Subcutaneous adipose tissue (tissue), 4 donors: ENCODE data around the gene FOXD1. TPM values are rescaled to one million over a fixed set of nuclear protein-coding genes. Genes with fewer than 3 reads are reported as not detected.

Experiments used
- total RNA-seq, 4 donors: library from RNA; depleted of rRNA; stranded (reverse); fragments of >200 nt; gene quantifications; one replicate each; pipeline ENCODE4 v1.1.0, GENCODE V29; 2016
- TF ChIP-seq, protein P1 (sequence below): fragments of 450-650 bp; IDR thresholded peaks from one replicate; pipeline ENCODE4 v1.5.1; 2016; ENCODE audit warnings: low read depth, mild to moderate bottlenecking, control low read depth, antibody characterized with exemption, moderate library complexity

Gene FOXD1
- total RNA-seq, 4 donors from 2014 or later: 0.22 TPM; not detected in 3

DNA sequence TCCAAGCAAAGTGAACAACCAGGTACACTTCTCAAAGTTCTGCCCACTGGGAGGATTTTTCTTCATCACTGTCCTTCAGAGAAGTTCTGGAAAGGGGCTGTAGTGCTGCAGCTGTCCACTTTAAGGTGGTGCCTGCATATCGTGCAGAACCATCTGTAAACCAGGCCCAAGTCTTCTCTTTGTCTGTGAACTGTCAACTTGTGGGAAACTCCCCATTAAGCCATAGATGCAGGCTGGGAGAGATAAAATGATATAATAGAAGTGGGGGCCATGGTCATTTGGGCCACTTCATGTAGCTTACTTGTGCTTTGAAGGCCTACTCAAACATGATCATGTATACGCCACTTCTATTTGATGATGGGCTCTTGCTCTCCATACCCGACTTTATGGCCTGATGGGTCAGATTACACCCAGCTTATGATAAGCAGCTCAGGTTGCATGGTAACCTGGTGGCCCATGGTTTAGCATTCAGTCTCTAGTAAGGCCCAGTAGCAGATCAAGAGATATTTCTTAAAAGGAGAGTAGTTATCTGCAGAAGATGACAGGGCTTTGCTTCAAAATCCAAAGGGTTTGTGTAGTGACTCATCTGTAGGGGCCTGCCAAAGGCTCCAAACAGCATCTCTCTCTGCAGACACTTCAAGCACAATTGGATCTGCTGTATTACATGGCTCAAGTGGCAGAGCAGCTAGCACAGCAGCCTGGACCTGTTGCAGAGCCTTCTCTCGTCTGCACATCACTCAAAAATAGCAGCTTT, 34.0 kb upstream of the FOXD1 start:
- TF ChIP-seq, protein P1, sequence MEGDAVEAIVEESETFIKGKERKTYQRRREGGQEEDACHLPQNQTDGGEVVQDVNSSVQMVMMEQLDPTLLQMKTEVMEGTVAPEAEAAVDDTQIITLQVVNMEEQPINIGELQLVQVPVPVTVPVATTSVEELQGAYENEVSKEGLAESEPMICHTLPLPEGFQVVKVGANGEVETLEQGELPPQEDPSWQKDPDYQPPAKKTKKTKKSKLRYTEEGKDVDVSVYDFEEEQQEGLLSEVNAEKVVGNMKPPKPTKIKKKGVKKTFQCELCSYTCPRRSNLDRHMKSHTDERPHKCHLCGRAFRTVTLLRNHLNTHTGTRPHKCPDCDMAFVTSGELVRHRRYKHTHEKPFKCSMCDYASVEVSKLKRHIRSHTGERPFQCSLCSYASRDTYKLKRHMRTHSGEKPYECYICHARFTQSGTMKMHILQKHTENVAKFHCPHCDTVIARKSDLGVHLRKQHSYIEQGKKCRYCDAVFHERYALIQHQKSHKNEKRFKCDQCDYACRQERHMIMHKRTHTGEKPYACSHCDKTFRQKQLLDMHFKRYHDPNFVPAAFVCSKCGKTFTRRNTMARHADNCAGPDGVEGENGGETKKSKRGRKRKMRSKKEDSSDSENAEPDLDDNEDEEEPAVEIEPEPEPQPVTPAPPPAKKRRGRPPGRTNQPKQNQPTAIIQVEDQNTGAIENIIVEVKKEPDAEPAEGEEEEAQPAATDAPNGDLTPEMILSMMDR: no peak

DNA sequence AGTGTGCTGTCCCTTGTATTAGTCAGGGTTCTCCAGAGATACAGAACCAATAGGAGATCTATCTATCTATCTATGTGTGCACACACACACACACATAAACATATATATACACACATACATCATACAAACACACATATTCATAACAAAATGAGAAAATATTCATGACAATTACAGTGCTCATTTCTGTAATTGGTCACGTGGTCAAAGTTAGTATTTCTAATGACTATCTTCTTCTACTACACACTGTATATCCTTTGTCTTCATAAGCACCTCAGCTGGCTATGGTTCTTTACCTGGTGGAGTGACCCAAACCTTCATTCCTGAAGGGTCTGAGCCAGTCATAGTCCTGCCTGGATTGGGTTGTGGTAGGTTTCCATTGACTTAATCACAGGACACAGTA, 31.9 kb upstream of the FOXD1 start:
- TF ChIP-seq, protein P1: no peak

DNA sequence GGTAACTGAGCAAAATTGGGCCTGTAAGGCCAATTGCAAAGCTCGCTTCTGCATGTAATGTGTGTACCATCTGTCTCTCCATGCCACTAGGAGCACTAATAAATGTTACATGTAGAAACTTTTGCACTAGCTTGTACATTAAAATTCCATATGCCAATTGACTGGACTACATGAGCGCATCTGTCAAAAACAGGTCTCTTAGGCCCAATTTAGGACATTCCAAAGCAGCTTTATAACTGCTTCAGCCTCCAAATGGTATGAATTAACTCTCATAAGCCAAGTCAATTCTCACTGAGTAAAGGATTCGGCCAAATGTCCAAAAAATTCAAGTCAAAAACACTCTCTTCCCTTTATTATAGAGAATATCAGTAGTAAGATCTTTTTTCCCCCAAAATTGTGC, 23.5 kb upstream of the FOXD1 start:
- TF ChIP-seq, protein P1: no peak

DNA sequence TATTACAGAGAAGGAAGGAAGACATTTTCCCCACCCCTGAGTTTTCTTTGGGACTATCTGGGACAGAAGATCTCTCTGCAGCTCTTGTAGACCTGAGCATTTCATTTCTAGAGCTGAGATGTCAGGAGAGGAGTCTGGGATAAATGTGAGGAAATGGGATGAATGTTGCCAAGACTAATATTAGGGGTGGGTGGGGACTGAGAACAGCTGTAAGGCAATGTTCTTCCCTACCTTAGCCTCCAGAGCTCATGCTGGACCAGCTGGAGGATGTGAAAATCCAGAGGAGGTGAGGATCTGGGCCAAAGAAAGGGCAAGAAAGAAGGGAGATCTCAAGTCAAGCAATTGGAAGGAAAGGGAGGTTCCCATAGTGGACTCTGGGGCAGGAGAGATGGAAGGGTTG, 23.1 kb upstream of the FOXD1 start:
- TF ChIP-seq, protein P1: no peak

DNA sequence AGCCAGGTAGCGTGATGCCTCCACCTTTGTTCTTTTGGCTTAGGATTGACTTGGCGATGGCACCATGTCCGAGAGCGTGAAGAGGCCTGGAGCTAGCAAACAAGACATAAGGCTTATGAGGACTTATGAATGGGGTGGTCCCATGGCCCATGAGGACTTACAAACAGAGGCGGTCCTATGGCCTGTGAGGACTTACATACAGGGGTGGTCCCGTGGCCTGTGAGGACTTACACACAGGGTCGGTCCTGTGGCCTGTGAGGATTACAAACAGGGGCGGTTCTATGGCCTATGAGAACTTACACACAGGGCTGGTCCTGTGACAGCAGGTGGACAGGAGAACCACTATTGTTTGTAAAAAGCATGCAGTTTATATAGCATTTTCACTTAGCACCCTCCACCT, 21.3 kb upstream of the FOXD1 start:
- TF ChIP-seq, protein P1: no peak

DNA sequence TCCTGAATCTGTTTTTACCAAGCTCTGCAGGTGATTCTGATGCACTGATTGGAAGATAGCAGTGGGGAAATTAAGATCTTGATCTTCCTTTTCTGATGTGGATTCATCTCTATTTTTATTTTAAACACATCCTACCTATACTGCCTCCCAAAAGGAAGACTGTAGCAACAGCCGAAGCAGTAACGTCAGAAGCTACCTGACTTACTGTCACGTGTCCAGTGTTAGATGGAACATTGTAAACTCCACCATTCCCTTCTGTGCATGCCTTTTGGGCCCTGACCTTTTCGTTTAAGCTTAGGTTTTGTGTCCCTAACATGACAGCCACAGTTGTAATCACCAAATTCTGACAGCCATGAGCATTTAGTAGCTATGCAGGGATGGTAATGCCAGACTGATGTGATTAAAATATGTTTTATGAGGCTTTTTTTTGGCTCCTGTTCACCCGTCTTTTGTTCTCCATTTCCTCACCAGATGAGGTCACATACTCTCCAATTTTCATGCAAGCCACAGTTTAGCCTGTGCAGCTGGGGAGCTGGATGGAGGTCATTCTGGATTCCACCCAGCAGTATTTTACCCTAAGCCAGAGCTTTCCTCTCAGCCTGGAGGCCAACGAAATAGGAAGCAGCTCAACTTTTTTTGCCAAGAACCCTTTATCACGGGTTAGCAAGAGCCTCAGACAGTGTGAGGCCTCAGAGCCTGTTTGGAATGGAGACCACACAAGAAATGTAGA, 15.6 kb upstream of the FOXD1 start:
- TF ChIP-seq, protein P1: no peak

DNA sequence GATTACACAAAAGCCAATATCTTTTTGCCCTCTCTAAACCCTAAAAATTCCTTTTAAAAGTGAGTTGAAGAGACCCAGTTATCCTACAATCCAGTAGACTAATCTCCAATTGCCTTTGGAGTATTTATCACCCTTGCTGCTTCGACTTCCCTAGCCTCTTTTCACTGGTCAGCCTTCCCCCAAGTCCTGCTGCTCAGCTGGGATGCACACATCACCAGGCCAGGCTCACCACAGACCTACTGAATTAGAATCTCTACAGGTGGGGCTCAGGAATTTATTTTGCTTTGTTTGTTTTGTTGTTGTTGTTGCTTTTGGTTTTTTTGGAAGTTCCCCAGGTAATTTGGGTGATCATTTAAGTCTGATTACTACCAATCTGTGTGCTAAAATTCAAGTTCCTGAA, 11.6 kb upstream of the FOXD1 start:
- TF ChIP-seq, protein P1: no peak
